HEK293T (cell line): ENCODE data around the gene PTTG1IP.

Experiments used
- CTCF ChIA-PET: fragments of 350-600 bp; formaldehyde crosslinking; extraction: SDS; loops from one replicate; lab custom pipeline; 2021; ENCODE audit warnings: antibody characterized with exemption, inconsistent platforms; lab: Yijun Ruan, JAX
- POLR2A ChIA-PET: fragments of 350-600 bp; formaldehyde crosslinking; extraction: SDS; loops from one replicate; lab custom pipeline; 2020; ENCODE audit warnings: antibody characterized with exemption, inconsistent platforms; lab: Yijun Ruan, JAX
- DNase-seq: peaks from one replicate; pipeline ENCODE4 v3.0.0; 2012; ENCODE audit warnings: mixed read lengths; ENCODE audit errors: extremely low spot score
- ARNT ChIP-seq: fragments of 450-650 bp; IDR thresholded peaks from 2 replicates; pipeline ENCODE4 v1.6.1; 2017; ENCODE audit warnings: mild to moderate bottlenecking
- BHLHE40 ChIP-seq: fragments of 450-650 bp; IDR thresholded peaks from 2 replicates; pipeline ENCODE4 v1.6.1; 2016; ENCODE audit warnings: mild to moderate bottlenecking, moderate library complexity, borderline replicate concordance
- CTBP1 ChIP-seq: fragments of 450-650 bp; IDR thresholded peaks from 2 replicates; pipeline ENCODE4 v1.6.1; 2016; ENCODE audit warnings: borderline replicate concordance
- ELF4 ChIP-seq: fragments of 450-650 bp; IDR thresholded peaks from 2 replicates; pipeline ENCODE4 v1.6.1; 2017; ENCODE audit warnings: antibody characterized with exemption
- FOXA1 ChIP-seq: fragments of 450-650 bp; IDR thresholded peaks from 2 replicates; pipeline ENCODE4 v1.6.1; 2016; ENCODE audit warnings: mild to moderate bottlenecking
- FOXK2 ChIP-seq: fragments of 450-650 bp; IDR thresholded peaks from 2 replicates; pipeline ENCODE4 v1.6.1; 2016; ENCODE audit warnings: mild to moderate bottlenecking
- FOXM1 ChIP-seq: fragments of 450-650 bp; IDR thresholded peaks from 2 replicates; pipeline ENCODE4 v1.6.1; 2017; ENCODE audit warnings: mild to moderate bottlenecking, borderline replicate concordance
- HDGF ChIP-seq: fragments of 450-650 bp; IDR thresholded peaks from 2 replicates; pipeline ENCODE4 v1.6.1; 2017; ENCODE audit warnings: antibody characterized with exemption, borderline replicate concordance
- L3MBTL2 ChIP-seq: fragments of 450-650 bp; conservative IDR thresholded peaks from 2 replicates; pipeline ENCODE4 v1.6.1; 2016; ENCODE audit warnings: mild to moderate bottlenecking
- LEF1 ChIP-seq: fragments of 450-650 bp; IDR thresholded peaks from 2 replicates; pipeline ENCODE4 v1.6.1; 2017; ENCODE audit warnings: mild to moderate bottlenecking, borderline replicate concordance
- NFRKB ChIP-seq: fragments of 450-650 bp; IDR thresholded peaks from 2 replicates; pipeline ENCODE4 v1.6.1; 2016; ENCODE audit warnings: mild to moderate bottlenecking, moderate library complexity
- PKNOX1 ChIP-seq: fragments of 450-650 bp; IDR thresholded peaks from 2 replicates; pipeline ENCODE4 v1.6.1; 2016
- SP1 ChIP-seq: fragments of 450-650 bp; IDR thresholded peaks from 2 replicates; pipeline ENCODE4 v1.6.1; 2017
- SUZ12 ChIP-seq: fragments of 450-650 bp; IDR thresholded peaks from 2 replicates; pipeline ENCODE4 v1.6.1; 2016; ENCODE audit warnings: mild to moderate bottlenecking
- TARDBP ChIP-seq: fragments of 450-650 bp; IDR thresholded peaks from 2 replicates; pipeline ENCODE4 v1.6.1; 2016
- ZNF384 ChIP-seq: fragments of 450-650 bp; IDR thresholded peaks from 2 replicates; pipeline ENCODE4 v1.6.1; 2016

PTTG1IP gene

DNA sequence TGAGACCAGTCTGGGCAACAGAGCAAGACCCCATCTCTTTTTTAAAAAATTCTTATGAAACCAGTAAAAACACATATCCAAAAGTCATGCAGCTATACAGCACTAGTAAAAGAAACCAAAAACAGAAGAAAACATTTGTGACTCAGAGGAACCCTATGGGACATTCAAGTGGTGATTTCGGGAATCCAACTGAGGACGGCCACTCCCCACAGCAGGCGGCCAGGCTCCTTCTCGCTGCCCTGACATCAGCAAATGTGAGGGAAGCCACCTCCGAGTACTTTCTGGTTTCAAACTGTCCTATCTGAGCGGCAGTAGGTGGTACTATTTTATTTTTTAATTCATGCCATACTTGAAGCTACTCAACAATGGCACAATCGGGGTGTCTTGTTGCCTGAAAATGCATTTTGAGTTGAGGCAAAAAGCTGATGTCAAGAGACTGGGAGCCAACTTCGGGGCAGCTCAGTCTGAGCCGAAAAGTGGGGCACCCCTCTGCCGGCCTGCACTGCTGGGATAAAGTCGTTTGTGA lies 58.9 kb downstream of the PTTG1IP start:
- no peak for DNase-seq
- TF ChIP-seq PKNOX1 (no peak), ELF4 (no peak)
- ChIA-PET POLR2A (interaction anchor here (0.8 to 1.6 kb wide), 2 partner anchors 9 to 59 kb away, joined by 3 to 6 read pairs; partner anchors contain the start of gene PTTG1IP), CTCF (interaction anchor here (1.6 kb wide), 1 partner anchor 15 kb away, joined by 6 read pairs; no protein-coding TSS in a partner anchor)

DNA sequence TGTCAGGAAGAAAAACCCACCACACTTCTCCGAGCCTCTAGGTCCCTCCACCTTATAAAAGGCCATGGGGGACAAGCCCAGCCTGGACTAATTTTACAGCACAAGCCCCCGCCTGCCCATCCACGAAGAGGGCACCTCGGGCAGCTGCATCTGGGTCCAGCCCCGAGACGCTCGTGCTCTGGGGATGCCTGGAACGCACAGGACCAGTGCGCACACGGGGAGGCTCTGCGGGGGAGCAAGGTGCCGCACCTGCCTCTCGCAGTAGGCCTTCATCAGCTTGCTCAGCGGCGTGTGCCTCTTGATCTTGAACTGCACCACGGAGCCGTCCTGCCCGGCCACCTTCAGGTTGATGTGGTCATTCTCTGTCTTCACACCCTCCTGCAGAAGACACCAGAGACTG lies 59.8 kb downstream of the PTTG1IP start:
- ChIA-PET POLR2A (interaction anchor here (1.7 kb wide), 1 partner anchor 12 kb away, joined by 5 read pairs; the partner anchor contains the start of gene UBE2G2), CTCF (no interaction called here)
- DNase-seq, result no peak
- TF ChIP-seq LEF1 (no peak), NFRKB (no peak), BHLHE40 (no peak), ELF4 (no peak)

- CTCF ChIA-PET, result no interaction called here
Observed at GRCh38 chr21:44813149-44813548, 60.3 kb downstream of the PTTG1IP start.

DNA sequence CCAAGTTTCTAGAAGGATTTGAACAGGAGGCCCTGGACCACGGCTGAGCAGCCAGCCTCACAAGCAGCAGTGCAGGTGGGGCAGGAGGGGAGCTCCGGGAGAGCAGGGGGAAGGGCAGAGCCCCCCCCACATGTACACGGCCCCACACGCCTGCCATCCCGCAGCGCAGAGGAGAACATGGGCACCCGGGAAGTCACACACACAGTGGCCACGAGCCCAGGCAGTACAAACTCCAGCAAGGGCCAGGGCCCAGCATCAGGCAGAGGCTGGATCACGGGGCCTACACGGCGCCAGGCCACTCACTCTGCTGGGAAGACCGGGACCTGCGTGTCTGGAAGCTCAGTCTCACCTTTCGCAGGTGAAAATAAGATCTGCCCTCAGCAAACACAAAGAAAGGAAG lies 60.9 kb downstream of the PTTG1IP start:
- CTCF ChIA-PET, result no interaction called here
- no peak for TF ChIP-seq BHLHE40
- no peak for TF ChIP-seq ZNF384
- TF ChIP-seq HDGF, result no peak
- no peak for TF ChIP-seq FOXM1
- TF ChIP-seq CTBP1, result no peak
- TF ChIP-seq PKNOX1, result no peak
- TF ChIP-seq SP1, result no peak
- TF ChIP-seq L3MBTL2, result no peak
- no peak for TF ChIP-seq FOXA1
- TF ChIP-seq SUZ12, result no peak
- TF ChIP-seq NFRKB, result no peak
- no peak for TF ChIP-seq FOXK2
- TF ChIP-seq ELF4, result no peak
- no peak for TF ChIP-seq LEF1
- POLR2A ChIA-PET, result interaction anchor here (1.7 kb wide), 1 partner anchor 11 kb away, joined by 5 read pairs; the partner anchor contains the start of gene UBE2G2
- no peak for DNase-seq

More at GRCh38 chr21:44813149-44813548, 60.3 kb downstream of the PTTG1IP start:
- DNase-seq, result no peak
- no peak for TF ChIP-seq ELF4
- no peak for TF ChIP-seq TARDBP
- no peak for TF ChIP-seq NFRKB
- TF ChIP-seq CTBP1, result no peak
- TF ChIP-seq LEF1, result no peak
- no peak for TF ChIP-seq L3MBTL2
- TF ChIP-seq FOXM1, result no peak
- no peak for TF ChIP-seq SP1
- TF ChIP-seq ARNT, result no peak
- TF ChIP-seq ZNF384, result no peak
- no peak for TF ChIP-seq SUZ12
- POLR2A ChIA-PET, result interaction anchor here (1.7 kb wide), 1 partner anchor 12 kb away, joined by 5 read pairs; the partner anchor contains the start of gene UBE2G2

- TF ChIP-seq TARDBP, result peak; percentile 92
- no peak for TF ChIP-seq L3MBTL2
- no peak for TF ChIP-seq SP1
- no peak for TF ChIP-seq BHLHE40
- no peak for TF ChIP-seq SUZ12
- TF ChIP-seq ZNF384, result no peak
- ChIA-PET CTCF (interaction anchor here (0.6 kb wide), 1 partner anchor 318 kb away, joined by 3 read pairs; no protein-coding TSS in a partner anchor), POLR2A (no interaction called here)
- no peak for DNase-seq
Observed at GRCh38 chr21:44810779-44811178, 62.7 kb downstream of the PTTG1IP start.

DNA sequence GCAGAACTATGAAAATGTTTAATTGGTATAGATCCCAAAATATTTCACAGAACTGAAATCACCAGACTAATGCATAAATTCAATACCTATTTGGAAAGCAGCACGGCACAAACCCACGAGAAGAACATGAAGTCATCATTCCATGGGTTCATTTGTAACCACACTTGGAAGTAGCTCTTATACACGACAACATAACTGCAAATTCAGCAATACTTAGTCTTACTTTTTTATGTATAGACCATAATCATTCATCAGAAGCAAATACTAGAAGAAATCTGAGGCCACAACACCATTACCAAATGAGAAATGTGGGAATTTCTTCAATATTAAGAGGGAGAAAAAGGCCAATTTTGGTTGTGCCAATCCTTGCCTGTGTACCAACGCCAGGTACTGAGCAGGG lies 67.6 kb downstream of the PTTG1IP start:
- DNase-seq, result no peak
- ChIA-PET POLR2A (interaction anchor here (2.2 kb wide), 1 partner anchor 9 kb away, joined by 6 read pairs; no protein-coding TSS in a partner anchor), CTCF (no interaction called here)
- TF ChIP-seq NFRKB (no peak), SUZ12 (no peak), L3MBTL2 (no peak), ARNT (no peak), ELF4 (no peak), TARDBP (no peak), CTBP1 (no peak), FOXA1 (no peak), BHLHE40 (no peak), ZNF384 (no peak), PKNOX1 (no peak), FOXK2 (no peak), FOXM1 (no peak), SP1 (no peak), LEF1 (no peak), HDGF (no peak)

- ChIA-PET POLR2A (interaction anchor here (0.5 to 2.2 kb wide), 3 partner anchors 10 to 402 kb away, joined by 3 to 6 read pairs (median 3); partner anchors contain the start of gene SUMO3), CTCF (interaction anchor here (0.6 kb wide), 1 partner anchor 719 kb away, joined by 3 read pairs; no protein-coding TSS in a partner anchor)
- TF ChIP-seq LEF1, result no peak
- TF ChIP-seq ELF4, result no peak
- no peak for TF ChIP-seq BHLHE40
- no peak for TF ChIP-seq ZNF384
- TF ChIP-seq CTBP1, result no peak
- no peak for TF ChIP-seq PKNOX1
- no peak for TF ChIP-seq FOXM1
- no peak for DNase-seq
Observed at GRCh38 chr21:44805226-44805625, 68.3 kb downstream of the PTTG1IP start.
